ENCODE measurements around the gene GRAP.

The GRAP gene

GRCh38 chr17:19017804-19018599 is 28.8 kb downstream of the GRAP start:
- Histone ChIP-seq H3K9me3 (ENCODE audit: control insufficient read depth in 5 of 5, low read length in 5 of 5) (no peaks in the 10 kb centered on the region), H3K27me3 (ENCODE audit: control insufficient read depth in 5 of 5, insufficient read depth in 4 of 5, low read length in 5 of 5) (peaks cover 0 to 20% (median 6%) of the 10 kb centered on the region in 5 donors)

DNA sequence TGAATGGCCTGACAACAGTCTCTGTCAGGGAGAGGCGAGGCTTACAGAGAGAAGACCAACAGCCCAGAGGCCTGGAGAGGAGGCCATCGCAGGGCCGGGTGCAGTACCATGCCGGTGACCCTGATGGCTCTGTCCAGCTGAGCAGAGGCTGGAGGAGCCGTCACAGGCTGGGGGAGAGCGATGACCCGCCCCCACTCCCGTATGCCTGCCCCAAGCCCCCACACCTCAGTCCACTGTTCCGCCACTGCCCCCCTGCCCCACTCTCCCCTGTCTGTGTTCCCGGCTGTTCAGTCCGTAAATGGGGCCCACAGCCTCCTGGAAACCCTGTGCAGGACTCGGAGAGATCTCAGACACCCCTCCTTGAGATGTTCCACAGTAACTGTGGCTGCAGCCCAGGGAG is 29.4 kb downstream of the GRAP start:
- H3K4me1 ChIP-seq (ENCODE audit: control insufficient read depth in 5 of 5, insufficient read depth in 5 of 5, low read length in 5 of 5): peaks cover 0 to 6% (median 0%) of the 10 kb centered on the region in 5 donors
- peak overlapping the region in 1 of 5 donors; percentile 43 for H3K9ac ChIP-seq (ENCODE audit: low read length in 5 of 5)
- H3K4me3 ChIP-seq (ENCODE audit: low read depth in 1 of 5, low read length in 5 of 5): no peak overlapping the region
- peaks cover 0 to 5% (median 0%) of the 10 kb centered on the region in 5 donors for H3K36me3 ChIP-seq (ENCODE audit: control insufficient read depth in 5 of 5, insufficient read depth in 5 of 5, low read length in 5 of 5)
- H3K27me3 ChIP-seq (ENCODE audit: control insufficient read depth in 5 of 5, insufficient read depth in 4 of 5, low read length in 5 of 5): peaks cover 0 to 20% (median 6%) of the 10 kb centered on the region in 5 donors
- no peaks in the 10 kb centered on the region for H3K9me3 ChIP-seq (ENCODE audit: control insufficient read depth in 5 of 5, low read length in 5 of 5)
- H3K27ac ChIP-seq (ENCODE audit: low read depth, low read length): no peak overlapping the region

More at GRCh38 chr17:19017804-19018599, 28.8 kb downstream of the GRAP start:
- peaks cover 0 to 6% (median 0%) of the 10 kb centered on the region in 5 donors for H3K4me1 ChIP-seq (ENCODE audit: control insufficient read depth in 5 of 5, insufficient read depth in 5 of 5, low read length in 5 of 5)
- no peak overlapping the region for H3K4me3 ChIP-seq (ENCODE audit: low read depth in 1 of 5, low read length in 5 of 5)
- H3K9ac ChIP-seq (ENCODE audit: low read length in 5 of 5): no peak overlapping the region
- H3K27ac ChIP-seq (ENCODE audit: low read depth, low read length): no peak overlapping the region
- peaks cover 0 to 9% (median 0%) of the 10 kb centered on the region in 5 donors for H3K36me3 ChIP-seq (ENCODE audit: control insufficient read depth in 5 of 5, insufficient read depth in 5 of 5, low read length in 5 of 5)

GRCh38 chr17:19016881-19017280 is 29.9 kb downstream of the GRAP start:
- Histone ChIP-seq H3K9ac (ENCODE audit: low read length in 5 of 5) (peak overlapping the region in 1 of 5 donors; percentile 43), H3K36me3 (ENCODE audit: control insufficient read depth in 5 of 5, insufficient read depth in 5 of 5, low read length in 5 of 5) (peaks cover 0 to 5% (median 0%) of the 10 kb centered on the region in 5 donors), H3K9me3 (ENCODE audit: control insufficient read depth in 5 of 5, low read length in 5 of 5) (no peaks in the 10 kb centered on the region), H3K27ac (ENCODE audit: low read depth, low read length) (no peak overlapping the region), H3K27me3 (ENCODE audit: control insufficient read depth in 5 of 5, insufficient read depth in 4 of 5, low read length in 5 of 5) (peaks cover 0 to 20% (median 6%) of the 10 kb centered on the region in 5 donors), H3K4me1 (ENCODE audit: control insufficient read depth in 5 of 5, insufficient read depth in 5 of 5, low read length in 5 of 5) (peaks cover 0 to 6% (median 0%) of the 10 kb centered on the region in 5 donors), H3K4me3 (ENCODE audit: low read depth in 1 of 5, low read length in 5 of 5) (no peak overlapping the region)

DNA sequence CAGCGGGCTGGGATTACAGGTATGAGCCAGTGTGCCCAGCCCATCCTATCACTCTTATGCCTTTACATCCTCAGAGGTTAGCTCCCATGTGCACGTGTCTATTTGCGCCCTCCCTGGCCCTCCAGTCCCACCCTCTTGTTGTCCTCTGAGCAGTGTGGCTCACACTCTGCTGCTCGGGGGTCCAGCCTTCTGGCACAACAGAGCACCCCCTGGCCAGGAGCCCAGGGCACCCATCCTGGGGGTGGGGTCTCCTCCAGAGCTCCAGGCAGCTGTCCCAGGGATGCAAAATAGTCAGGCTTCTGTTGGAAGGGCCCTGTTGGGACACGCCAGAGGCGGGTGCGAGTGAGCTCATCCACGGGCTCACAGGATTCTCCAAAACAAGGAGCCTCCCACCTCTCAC is 30.5 kb downstream of the GRAP start:
- Histone ChIP-seq H3K27ac (ENCODE audit: low read depth, low read length) (no peak overlapping the region), H3K4me3 (ENCODE audit: low read depth in 1 of 5, low read length in 5 of 5) (no peak overlapping the region), H3K9me3 (ENCODE audit: control insufficient read depth in 5 of 5, low read length in 5 of 5) (no peaks in the 10 kb centered on the region)

DNA sequence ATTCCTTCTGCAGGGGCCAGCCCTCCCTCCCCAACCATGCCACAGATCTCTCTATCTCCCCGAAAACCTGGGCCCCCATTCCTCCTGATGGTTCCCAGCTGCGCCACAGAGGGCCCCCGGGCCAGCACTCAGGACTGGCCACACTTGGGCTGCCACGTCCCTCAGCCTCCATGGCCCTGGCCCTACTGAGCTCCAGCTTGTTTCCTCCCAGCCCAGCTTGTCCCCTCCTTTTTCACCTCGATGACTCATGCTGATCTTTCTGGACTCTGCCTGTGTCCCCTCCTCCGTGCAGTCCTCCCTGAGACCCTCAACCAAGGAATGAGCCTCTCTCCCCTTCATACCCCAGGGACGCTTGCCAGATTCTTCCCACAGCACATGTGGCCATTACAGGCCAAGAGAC is 31.3 kb downstream of the GRAP start:
- no peak overlapping the region for H3K27ac ChIP-seq (ENCODE audit: low read depth, low read length)
- H3K4me3 ChIP-seq (ENCODE audit: low read depth in 1 of 5, low read length in 5 of 5): no peak overlapping the region
- no peaks in the 10 kb centered on the region for H3K9me3 ChIP-seq (ENCODE audit: control insufficient read depth in 5 of 5, low read length in 5 of 5)
- H3K36me3 ChIP-seq (ENCODE audit: control insufficient read depth in 5 of 5, insufficient read depth in 5 of 5, low read length in 5 of 5): no peaks in the 10 kb centered on the region
- H3K9ac ChIP-seq (ENCODE audit: low read length in 5 of 5): no peak overlapping the region
- H3K4me1 ChIP-seq (ENCODE audit: control insufficient read depth in 5 of 5, insufficient read depth in 5 of 5, low read length in 5 of 5): peaks cover 0 to 11% (median 0%) of the 10 kb centered on the region in 5 donors
- peaks cover 0 to 20% (median 6%) of the 10 kb centered on the region in 5 donors for H3K27me3 ChIP-seq (ENCODE audit: control insufficient read depth in 5 of 5, insufficient read depth in 4 of 5, low read length in 5 of 5)

More for the DNA sequence above, 30.5 kb downstream of the GRAP start:
- Histone ChIP-seq H3K4me1 (ENCODE audit: control insufficient read depth in 5 of 5, insufficient read depth in 5 of 5, low read length in 5 of 5) (peaks cover 0 to 6% (median 0%) of the 10 kb centered on the region in 5 donors), H3K36me3 (ENCODE audit: control insufficient read depth in 5 of 5, insufficient read depth in 5 of 5, low read length in 5 of 5) (peaks cover 0 to 2% (median 0%) of the 10 kb centered on the region in 5 donors), H3K9ac (ENCODE audit: low read length in 5 of 5) (no peak overlapping the region), H3K27me3 (ENCODE audit: control insufficient read depth in 5 of 5, insufficient read depth in 4 of 5, low read length in 5 of 5) (peaks cover 0 to 20% (median 6%) of the 10 kb centered on the region in 5 donors)

DNA sequence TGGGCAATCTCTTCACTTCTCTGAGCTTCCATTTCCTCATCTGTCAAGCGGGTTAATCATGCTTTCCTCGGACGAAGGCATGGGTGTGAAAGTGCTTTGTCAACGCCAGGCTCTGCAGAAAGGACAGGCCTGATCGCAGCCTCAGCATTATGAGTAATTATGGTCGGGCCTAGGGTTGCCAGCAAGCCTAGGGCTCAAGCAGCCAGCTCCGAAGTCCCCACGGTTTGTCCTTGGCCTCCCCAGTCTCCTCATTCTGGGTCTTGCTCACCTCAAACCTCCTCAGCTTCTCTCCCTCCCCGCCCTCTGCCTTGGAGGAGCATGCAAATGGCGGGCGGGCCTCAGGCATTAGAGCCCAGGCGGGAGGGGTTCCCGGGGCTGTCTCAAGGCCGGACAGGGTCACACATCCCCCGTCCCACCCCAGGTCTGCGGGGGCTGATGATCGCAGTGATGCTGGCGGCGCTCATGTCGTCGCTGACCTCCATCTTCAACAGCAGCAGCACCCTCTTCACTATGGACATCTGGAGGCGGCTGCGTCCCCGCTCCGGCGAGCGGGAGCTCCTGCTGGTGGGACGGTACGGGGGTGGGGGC is 32.0 kb downstream of the GRAP start:
- Histone ChIP-seq H3K36me3 (ENCODE audit: control insufficient read depth in 5 of 5, insufficient read depth in 5 of 5, low read length in 5 of 5) (no peaks in the 10 kb centered on the region), H3K4me1 (ENCODE audit: control insufficient read depth in 5 of 5, insufficient read depth in 5 of 5, low read length in 5 of 5) (peaks cover 0 to 11% (median 0%) of the 10 kb centered on the region in 5 donors), H3K27ac (ENCODE audit: low read depth, low read length) (no peak overlapping the region), H3K9ac (ENCODE audit: low read length in 5 of 5) (no peak overlapping the region), H3K27me3 (ENCODE audit: control insufficient read depth in 5 of 5, insufficient read depth in 4 of 5, low read length in 5 of 5) (peaks cover 0 to 20% (median 6%) of the 10 kb centered on the region in 5 donors), H3K9me3 (ENCODE audit: control insufficient read depth in 5 of 5, low read length in 5 of 5) (no peaks in the 10 kb centered on the region), H3K4me3 (ENCODE audit: low read depth in 1 of 5, low read length in 5 of 5) (no peak overlapping the region)

- Histone ChIP-seq H3K9me3 (ENCODE audit: control insufficient read depth in 5 of 5, low read length in 5 of 5) (no peaks in the 10 kb centered on the region), H3K27ac (ENCODE audit: low read depth, low read length) (no peak overlapping the region), H3K36me3 (ENCODE audit: control insufficient read depth in 5 of 5, insufficient read depth in 5 of 5, low read length in 5 of 5) (no peaks in the 10 kb centered on the region), H3K4me1 (ENCODE audit: control insufficient read depth in 5 of 5, insufficient read depth in 5 of 5, low read length in 5 of 5) (peaks cover 0 to 11% (median 0%) of the 10 kb centered on the region in 5 donors), H3K27me3 (ENCODE audit: control insufficient read depth in 5 of 5, insufficient read depth in 4 of 5, low read length in 5 of 5) (peaks cover 0 to 20% (median 6%) of the 10 kb centered on the region in 5 donors), H3K4me3 (ENCODE audit: low read depth in 1 of 5, low read length in 5 of 5) (no peak overlapping the region), H3K9ac (ENCODE audit: low read length in 5 of 5) (no peak overlapping the region)
Observed at GRCh38 chr17:19013806-19014627, 32.7 kb downstream of the GRAP start.

GRCh38 chr17:19013226-19013625 is 33.5 kb downstream of the GRAP start:
- no peak overlapping the region for H3K4me3 ChIP-seq (ENCODE audit: low read depth in 1 of 5, low read length in 5 of 5)
- H3K4me1 ChIP-seq (ENCODE audit: control insufficient read depth in 5 of 5, insufficient read depth in 5 of 5, low read length in 5 of 5): peaks cover 0 to 11% (median 0%) of the 10 kb centered on the region in 5 donors
- H3K36me3 ChIP-seq (ENCODE audit: control insufficient read depth in 5 of 5, insufficient read depth in 5 of 5, low read length in 5 of 5): no peaks in the 10 kb centered on the region
- H3K9ac ChIP-seq (ENCODE audit: low read length in 5 of 5): no peak overlapping the region
- no peak overlapping the region for H3K27ac ChIP-seq (ENCODE audit: low read depth, low read length)
- H3K9me3 ChIP-seq (ENCODE audit: control insufficient read depth in 5 of 5, low read length in 5 of 5): no peaks in the 10 kb centered on the region
- peaks cover 0 to 15% (median 5%) of the 10 kb centered on the region in 5 donors for H3K27me3 ChIP-seq (ENCODE audit: control insufficient read depth in 5 of 5, insufficient read depth in 4 of 5, low read length in 5 of 5)

DNA sequence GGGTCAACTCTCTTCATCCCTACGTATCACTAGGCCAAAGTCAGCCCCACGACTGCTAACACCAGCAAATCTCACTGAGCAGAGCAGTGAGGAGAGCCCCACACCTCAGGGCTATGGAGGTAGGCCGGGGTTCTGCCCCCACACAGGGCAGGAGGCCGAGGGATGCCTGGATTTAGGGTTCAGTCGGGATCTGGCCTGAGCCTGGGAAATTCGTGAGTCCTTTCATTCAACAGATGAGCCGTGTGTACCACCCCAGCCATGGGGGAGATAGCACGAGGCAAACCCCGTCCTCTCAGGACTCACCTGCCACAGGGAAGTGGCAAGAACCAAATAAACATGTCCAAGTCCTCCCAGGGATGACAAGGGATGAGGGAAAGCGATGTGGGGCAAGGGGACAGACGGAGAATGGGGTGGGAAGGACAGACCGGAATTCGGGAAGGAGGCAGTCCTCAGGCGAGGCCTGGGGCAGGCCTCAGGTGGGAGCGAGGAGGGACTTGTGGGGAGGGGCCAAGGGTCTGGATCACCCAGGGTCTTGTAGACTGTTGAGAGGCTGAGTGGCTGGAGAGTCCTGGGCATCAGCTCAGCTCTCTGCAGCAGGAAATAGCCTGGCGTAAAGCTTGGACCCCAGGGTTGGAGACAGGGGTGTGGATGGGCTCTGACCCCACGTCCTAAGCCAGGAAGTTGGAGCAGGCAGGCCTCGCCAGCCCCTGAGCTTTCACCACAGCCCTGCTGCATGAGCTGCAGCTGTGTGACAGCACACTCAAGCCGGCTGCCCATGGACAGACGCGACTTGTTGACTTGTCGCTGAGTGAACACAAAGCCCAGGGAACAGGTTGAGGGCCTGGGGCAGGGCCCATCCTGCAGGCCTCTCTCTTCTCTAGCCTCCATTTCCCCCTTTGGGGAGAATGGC is 34.3 kb downstream of the GRAP start:
- H3K9me3 ChIP-seq (ENCODE audit: control insufficient read depth in 5 of 5, low read length in 5 of 5): no peaks in the 10 kb centered on the region
- peaks cover 0 to 11% (median 0%) of the 10 kb centered on the region in 5 donors for H3K4me1 ChIP-seq (ENCODE audit: control insufficient read depth in 5 of 5, insufficient read depth in 5 of 5, low read length in 5 of 5)
- no peak overlapping the region for H3K9ac ChIP-seq (ENCODE audit: low read length in 5 of 5)
- H3K27me3 ChIP-seq (ENCODE audit: control insufficient read depth in 5 of 5, insufficient read depth in 4 of 5, low read length in 5 of 5): peaks cover 0 to 11% (median 4%) of the 10 kb centered on the region in 5 donors
- no peaks in the 10 kb centered on the region for H3K36me3 ChIP-seq (ENCODE audit: control insufficient read depth in 5 of 5, insufficient read depth in 5 of 5, low read length in 5 of 5)
- H3K4me3 ChIP-seq (ENCODE audit: low read depth in 1 of 5, low read length in 5 of 5): no peak overlapping the region
- H3K27ac ChIP-seq (ENCODE audit: low read depth, low read length): no peak overlapping the region
